Measurements from ENCODE around the gene SLC2A8. TPM values are rescaled to one million over a fixed set of nuclear protein-coding genes. Genes with fewer than 3 reads are reported as not detected.

The SLC2A8 gene
- total RNA-seq, 1 experiment from 2014 or later: 55.7 TPM

GRCh38 chr9:127397646-127398274 lies 791 bp downstream of the SLC2A8 start:
- H3K4me3 ChIP-seq (ENCODE audit: low read depth in 2 of 2, low read length in 2 of 2): peak overlapping the region; percentile 55 to 64
- no peaks in the 10 kb centered on the region for H3K27me3 ChIP-seq (ENCODE audit: control insufficient read depth, insufficient read depth, low read length)
- no TSS peak for BruUV-seq (replicated peaks)
- H3K4me1 ChIP-seq (ENCODE audit: control insufficient read depth, insufficient read depth, low read length): peaks cover 16% of the 10 kb centered on the region
- no peaks in the 10 kb centered on the region; the same call in 1 of the 2 replicates for H3K36me3 ChIP-seq (ENCODE audit: control insufficient read depth, insufficient read depth, low read length)
- H3K27ac ChIP-seq (ENCODE audit: low read length): peak overlapping the region; percentile 63
- TF ChIP-seq TCF7L2 (IDR thresholded peaks at IDR 0.05; ENCODE audit: low read depth, low read length) (no peak), SIN3A (IDR thresholded peaks at IDR 0.05; ENCODE audit: borderline replicate concordance, insufficient read depth, low read depth, low read length) (no peak), REST (IDR thresholded peaks at IDR 0.05; ENCODE audit: insufficient read depth in 1 of 2, low read depth in 2 of 2, low read length in 1 of 2) (no peak), POLR2AphosphoS5 (IDR thresholded peaks at IDR 0.05; ENCODE audit: low read depth, low read length) (no peak)
- TF ChIP-seq, protein P1, sequence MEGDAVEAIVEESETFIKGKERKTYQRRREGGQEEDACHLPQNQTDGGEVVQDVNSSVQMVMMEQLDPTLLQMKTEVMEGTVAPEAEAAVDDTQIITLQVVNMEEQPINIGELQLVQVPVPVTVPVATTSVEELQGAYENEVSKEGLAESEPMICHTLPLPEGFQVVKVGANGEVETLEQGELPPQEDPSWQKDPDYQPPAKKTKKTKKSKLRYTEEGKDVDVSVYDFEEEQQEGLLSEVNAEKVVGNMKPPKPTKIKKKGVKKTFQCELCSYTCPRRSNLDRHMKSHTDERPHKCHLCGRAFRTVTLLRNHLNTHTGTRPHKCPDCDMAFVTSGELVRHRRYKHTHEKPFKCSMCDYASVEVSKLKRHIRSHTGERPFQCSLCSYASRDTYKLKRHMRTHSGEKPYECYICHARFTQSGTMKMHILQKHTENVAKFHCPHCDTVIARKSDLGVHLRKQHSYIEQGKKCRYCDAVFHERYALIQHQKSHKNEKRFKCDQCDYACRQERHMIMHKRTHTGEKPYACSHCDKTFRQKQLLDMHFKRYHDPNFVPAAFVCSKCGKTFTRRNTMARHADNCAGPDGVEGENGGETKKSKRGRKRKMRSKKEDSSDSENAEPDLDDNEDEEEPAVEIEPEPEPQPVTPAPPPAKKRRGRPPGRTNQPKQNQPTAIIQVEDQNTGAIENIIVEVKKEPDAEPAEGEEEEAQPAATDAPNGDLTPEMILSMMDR (IDR thresholded peaks at IDR 0.05): peak; percentile 66; the same call in 1 of the 2 replicates
- intact Hi-C loops (cut with micrococcal nuclease; ENCODE audit: unreplicated experiment): no loop called here
- in situ Hi-C loops (cut with HindIII; ENCODE audit: low pct_unique_long_range_greater_than_20kb, low sequenced_read_pairs): no loop called here
- no peak for DNase-seq (ENCODE audit: low read depth, low spot score)
- POLR2A ChIA-PET: interaction anchor here (0.6 to 0.8 kb wide), 2 partner anchors 10 to 86 kb away, joined by 5 read pairs; no protein-coding TSS in a partner anchor
- CTCF ChIA-PET: interaction anchor here (0.7 to 1.0 kb wide), 2 partner anchors 76 to 432 kb away, joined by 3 to 4 read pairs; no protein-coding TSS in a partner anchor
- no peaks in the 10 kb centered on the region for H3K9me3 ChIP-seq (ENCODE audit: control insufficient read depth, insufficient read depth, low read depth, low read length)
- ATAC-seq: peak; percentile 8; the same call in 1 of the 2 replicates

- Histone ChIP-seq H3K27ac (ENCODE audit: low read length) (peak overlapping the region; percentile 63), H3K4me1 (ENCODE audit: control insufficient read depth, insufficient read depth, low read length) (peaks cover 16% of the 10 kb centered on the region), H3K9me3 (ENCODE audit: control insufficient read depth, insufficient read depth, low read depth, low read length) (no peaks in the 10 kb centered on the region), H3K36me3 (ENCODE audit: control insufficient read depth, insufficient read depth, low read length) (no peaks in the 10 kb centered on the region; the same call in 1 of the 2 replicates), H3K27me3 (ENCODE audit: control insufficient read depth, insufficient read depth, low read length) (no peaks in the 10 kb centered on the region), H3K4me3 (ENCODE audit: low read depth in 2 of 2, low read length in 2 of 2) (peak overlapping the region; percentile 55 to 64)
- TF ChIP-seq SIN3A (IDR thresholded peaks at IDR 0.05; ENCODE audit: borderline replicate concordance, insufficient read depth, low read depth, low read length): no peak
- TF ChIP-seq TCF7L2 (IDR thresholded peaks at IDR 0.05; ENCODE audit: low read depth, low read length): no peak
- no peak for TF ChIP-seq REST (IDR thresholded peaks at IDR 0.05; ENCODE audit: insufficient read depth in 1 of 2, low read depth in 2 of 2, low read length in 1 of 2)
- TF ChIP-seq, protein P1 (IDR thresholded peaks at IDR 0.05): no peak
- no peak for TF ChIP-seq POLR2AphosphoS5 (IDR thresholded peaks at IDR 0.05; ENCODE audit: low read depth, low read length)
- ChIA-PET POLR2A (no interaction called here), CTCF (no interaction called here)
- ATAC-seq: no peak
- no peak for DNase-seq (ENCODE audit: low read depth, low spot score)
- in situ Hi-C loops (cut with HindIII; ENCODE audit: low pct_unique_long_range_greater_than_20kb, low sequenced_read_pairs): no loop called here
- intact Hi-C loops (cut with micrococcal nuclease; ENCODE audit: unreplicated experiment): no loop called here
- BruUV-seq (replicated peaks): no TSS peak
These were observed 1.3 kb downstream of the SLC2A8 start for GRCh38 chr9:127398275-127398647.

Measured in Panc1 (cell line).